ENCODE measurements around the gene DSG3.

DNA sequence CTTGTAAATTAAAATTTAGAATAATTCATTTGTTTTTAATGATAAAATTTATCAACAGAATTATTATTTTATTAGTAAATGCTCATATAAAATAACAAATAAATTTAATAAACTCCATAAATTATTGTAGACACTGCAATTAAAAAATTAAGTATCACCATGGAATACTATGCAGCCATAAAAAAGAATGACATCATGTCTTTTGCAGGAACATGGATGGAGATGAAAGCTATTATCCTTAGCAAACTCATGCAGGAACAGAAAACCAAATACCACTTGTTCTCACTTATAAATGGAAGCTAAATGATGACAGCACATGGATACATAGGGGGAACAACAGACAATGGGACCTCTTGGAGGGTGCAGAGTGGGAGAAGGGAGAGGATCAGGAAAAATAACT, 29.7 kb upstream of the DSG3 start:
- TF ChIP-seq, protein P1, sequence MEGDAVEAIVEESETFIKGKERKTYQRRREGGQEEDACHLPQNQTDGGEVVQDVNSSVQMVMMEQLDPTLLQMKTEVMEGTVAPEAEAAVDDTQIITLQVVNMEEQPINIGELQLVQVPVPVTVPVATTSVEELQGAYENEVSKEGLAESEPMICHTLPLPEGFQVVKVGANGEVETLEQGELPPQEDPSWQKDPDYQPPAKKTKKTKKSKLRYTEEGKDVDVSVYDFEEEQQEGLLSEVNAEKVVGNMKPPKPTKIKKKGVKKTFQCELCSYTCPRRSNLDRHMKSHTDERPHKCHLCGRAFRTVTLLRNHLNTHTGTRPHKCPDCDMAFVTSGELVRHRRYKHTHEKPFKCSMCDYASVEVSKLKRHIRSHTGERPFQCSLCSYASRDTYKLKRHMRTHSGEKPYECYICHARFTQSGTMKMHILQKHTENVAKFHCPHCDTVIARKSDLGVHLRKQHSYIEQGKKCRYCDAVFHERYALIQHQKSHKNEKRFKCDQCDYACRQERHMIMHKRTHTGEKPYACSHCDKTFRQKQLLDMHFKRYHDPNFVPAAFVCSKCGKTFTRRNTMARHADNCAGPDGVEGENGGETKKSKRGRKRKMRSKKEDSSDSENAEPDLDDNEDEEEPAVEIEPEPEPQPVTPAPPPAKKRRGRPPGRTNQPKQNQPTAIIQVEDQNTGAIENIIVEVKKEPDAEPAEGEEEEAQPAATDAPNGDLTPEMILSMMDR (IDR thresholded peaks at IDR 0.05): no peak
- TF ChIP-seq EP300 (IDR thresholded peaks at IDR 0.05): no peak

Measured in stomach (tissue), 4 donors.